Pancreas (tissue), 10 donors: ENCODE measurements around the gene ADAMTS14. TPM values are rescaled to one million over a fixed set of nuclear protein-coding genes. Genes with fewer than 3 reads are reported as not detected.
A peak's percentile ranks its signal among the peaks of the same experiment; 100 is the strongest.

ENCODE experiments used
- ATAC-seq, 4 donors: fragments of 200-7000 bp; cut with Tn5 transposase; one replicate each; pipeline versions ENCODE4 v1.8.0 to v1.9.1; 2020; ENCODE audit warnings: mild to moderate bottlenecking in 4 of 4, moderate library complexity in 4 of 4
- DNase-seq, 6 donors: peaks; one replicate each; pipeline ENCODE4 v3.0.0-alpha.2; 2020
- FAIRE-seq: peaks from 2 replicates; lab custom pipeline; 2012; peaks lifted over from hg19 to GRCh38; lab: Jason Lieb, UNC
- H3K27ac ChIP-seq, 4 donors: fragments of 200-600 bp; sonication (generic); 1 replicate in 3 of 4; 2 replicates in 1 of 4; pipeline versions ENCODE4 v1.5.0 to v1.8.0; 2020
- H3K27me3 ChIP-seq, 4 donors: fragments of 200-600 bp; one replicate each; pipeline ENCODE4 v1.8.0; 2021
- H3K36me3 ChIP-seq, 3 donors: fragments of 200-600 bp; sonication (generic) in 1 of 3; one replicate each; pipeline versions ENCODE4 v1.5.0 to v1.8.0; 2020 to 2021
- H3K4me1 ChIP-seq, 3 donors: fragments of 200-600 bp; one replicate each; pipeline ENCODE4 v1.8.0; 2021
- H3K4me3 ChIP-seq, 4 donors: fragments of 200-600 bp; sonication (generic) in 2 of 4; one replicate each; pipeline versions ENCODE4 v1.5.0 to v1.8.0; 2020 to 2021
- H3K9me3 ChIP-seq, 4 donors: fragments of 200-600 bp; one replicate each; pipeline ENCODE4 v1.8.0; 2021
- CTCF ChIP-seq, 4 donors: fragments of 200-600 bp; sonication (generic) in 3 of 4; IDR thresholded peaks; one replicate each; pipeline versions ENCODE4 v1.5.0 to v1.8.0; 2021; ENCODE audit warnings: antibody characterized with exemption in 4 of 4
- WGBS, 2 donors: extraction: QIAGEN DNeasy Blood & Tissue Kit; methylation state at CpG; one replicate each; pipeline ENCODE4 v1.1.7; 2013; 5-methylcytosine and 5-hydroxymethylcytosine counted together
- intact Hi-C, 3 donors: fragments of 100-400 bp; cut with DNase I; formaldehyde crosslinking; loops; one replicate each; pipeline versions ENCODE4 v1.11.1 to v1.14.2; 2022
- polyA plus RNA-seq, 2 donors: library from polyadenylated mRNA; stranded (reverse); fragments of 200-250 nt; gene quantifications; one replicate each; pipeline ENCODE4 v1.2.3, GENCODE V29; 2013
- total RNA-seq, 6 donors: library from RNA; stranded (reverse); fragmentation: NEBNext Ultra II Directional in 4 of 6; extraction: Animal tissue kit (Norgen Biotek cat#: 25700) in 4 of 6; gene quantifications; one replicate each; pipeline versions ENCODE4 v1.2.1 to v1.2.4, GENCODE V29; 2021 to 2023
- donor health status: healthy with polysubstance abuse.
- donor health status: DM: no; HTN: no; CAD: no; lungs with moderate emphysema.
- donor health status: DM: no; HTN: no; CAD: no.
- donor health status: control.
- donor health status: control.
- donor health status: Bipolar disorder and iron deficiency.
- donor health status: DM: yes; HTN: yes; CAD: no.
- donor health status: DM: no; HTN: no; CAD: no.
- donor health status: DM: no; HTN: no; CAD: no.
- donor health status: DM: yes; HTN: yes; CAD: no.

ADAMTS14 gene
- total and polyA plus RNA-seq, 8 donors = 0.06 to 2.2 (median 0.23) TPM; not detected in 2

DNA sequence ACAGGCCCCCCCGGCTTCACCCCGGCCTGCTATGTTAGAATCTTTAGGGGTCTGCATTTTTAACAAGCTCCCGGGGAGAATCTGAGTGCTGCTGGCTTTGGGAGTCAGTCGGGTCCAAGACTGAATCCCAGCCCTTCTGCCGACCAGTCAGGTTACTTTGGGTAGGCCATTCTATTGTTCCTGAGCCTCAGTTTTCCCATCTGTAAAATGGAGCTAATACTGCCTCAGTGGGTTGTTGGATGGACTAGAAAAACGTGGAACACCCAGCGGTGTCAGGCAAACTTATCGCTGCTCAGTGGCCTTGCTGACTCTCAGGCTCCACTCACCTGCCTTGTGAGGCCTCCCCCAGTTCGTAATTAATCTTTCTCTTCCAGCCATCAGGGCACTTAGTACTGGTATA is 101.2 kb downstream of the ADAMTS14 start:
- H3K4me3 ChIP-seq = no peak overlapping the region
- no peaks in the 10 kb centered on the region for H3K27me3 ChIP-seq
- ATAC-seq = no peak
- H3K27ac ChIP-seq = no peak overlapping the region
- no peak for DNase-seq
- H3K36me3 ChIP-seq = no peaks in the 10 kb centered on the region
- no peaks in the 10 kb centered on the region for H3K4me1 ChIP-seq
- WGBS, 2 donors = 71 to 77% methylated on average over 9 of the region's 9 CpGs
- no peak for TF ChIP-seq CTCF (IDR thresholded peaks at IDR 0.05)
- intact Hi-C loops = no loop called here
- H3K9me3 ChIP-seq = no peaks in the 10 kb centered on the region
- no peak for FAIRE-seq

GRCh38 chr10:70773965-70774809 is 101.9 kb downstream of the ADAMTS14 start:
- ATAC-seq = no peak
- no peaks in the 10 kb centered on the region for H3K4me1 ChIP-seq
- H3K9me3 ChIP-seq = no peaks in the 10 kb centered on the region
- intact Hi-C loops = no loop called here
- FAIRE-seq = no peak
- peak in 2 of 6 donors; percentile 44 to 56 for DNase-seq
- WGBS, 2 donors = 76 to 87% methylated on average over 12 to 14 of the region's 14 CpGs
- no peaks in the 10 kb centered on the region for H3K27me3 ChIP-seq
- no peak overlapping the region for H3K4me3 ChIP-seq
- no peaks in the 10 kb centered on the region for H3K36me3 ChIP-seq
- no peak for TF ChIP-seq CTCF (IDR thresholded peaks at IDR 0.05)
- H3K27ac ChIP-seq = no peak overlapping the region

DNA sequence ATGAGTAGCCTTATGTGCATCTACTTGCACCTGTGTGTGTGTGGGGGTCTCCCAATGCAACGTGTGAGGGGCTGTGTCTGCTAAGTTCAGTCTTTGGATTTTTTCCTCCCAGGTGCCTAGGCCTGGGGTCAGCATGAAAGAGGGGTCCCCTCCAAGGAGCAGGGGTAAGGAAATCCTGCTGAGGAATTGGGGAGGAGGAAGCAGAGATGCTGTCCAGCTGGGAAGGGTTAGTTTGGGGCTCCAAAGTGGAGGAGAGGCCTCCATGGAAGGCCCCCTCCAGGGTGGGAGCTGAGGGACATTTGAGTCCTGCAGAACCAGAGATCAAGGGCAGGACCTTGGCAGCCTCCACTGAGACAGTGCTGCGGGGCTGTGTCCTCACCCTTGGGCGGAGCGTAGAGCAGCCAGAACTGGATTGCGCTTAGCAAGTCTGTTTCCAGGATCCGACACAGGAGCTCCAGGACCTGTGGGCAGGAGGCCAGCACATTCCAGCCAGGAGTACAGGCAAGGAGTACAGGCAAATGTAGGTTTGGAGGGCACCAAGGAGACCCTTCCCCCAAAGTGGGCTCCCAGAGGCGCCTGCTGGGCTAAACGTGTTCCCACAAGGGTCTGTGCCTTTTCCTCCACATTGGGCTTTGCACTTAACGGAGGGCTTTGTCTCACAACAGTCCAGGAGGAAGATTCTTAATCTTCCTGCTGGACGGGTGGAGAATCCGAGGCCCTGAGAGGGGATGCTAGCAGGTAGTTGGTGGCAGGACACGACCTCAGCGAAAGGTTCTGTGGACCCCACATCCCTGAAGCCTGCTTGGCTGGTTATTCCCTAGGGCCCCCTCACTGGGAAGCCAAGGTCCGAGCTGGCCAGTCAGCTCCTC is 102.7 kb downstream of the ADAMTS14 start:
- no peaks in the 10 kb centered on the region for H3K9me3 ChIP-seq
- no peaks in the 10 kb centered on the region for H3K36me3 ChIP-seq
- no peaks in the 10 kb centered on the region for H3K4me1 ChIP-seq
- peak in 5 of 6 donors; percentile 39 to 71 (median 58) for DNase-seq
- peak; percentile 40 to 64 (median 54) for ATAC-seq
- no peak for FAIRE-seq
- no peak overlapping the region for H3K4me3 ChIP-seq
- no peak overlapping the region for H3K27ac ChIP-seq
- intact Hi-C loops = no loop called here
- no peak for TF ChIP-seq CTCF (IDR thresholded peaks at IDR 0.05)
- no peaks in the 10 kb centered on the region for H3K27me3 ChIP-seq
- WGBS, 2 donors = 65 to 68% methylated on average over 14 of the region's 14 CpGs

- Histone ChIP-seq H3K27ac (no peak overlapping the region), H3K4me1 (no peaks in the 10 kb centered on the region), H3K36me3 (no peaks in the 10 kb centered on the region), H3K4me3 (no peak overlapping the region), H3K9me3 (no peaks in the 10 kb centered on the region), H3K27me3 (no peaks in the 10 kb centered on the region)
- intact Hi-C loops = no loop called here
- DNase-seq (peak in 1 of 6 donors; percentile 43), ATAC-seq (no peak), FAIRE-seq (no peak)
- no peak for TF ChIP-seq CTCF (IDR thresholded peaks at IDR 0.05)
- WGBS, 2 donors = 85 to 89% methylated on average over 13 of the region's 13 CpGs
Measured at GRCh38 chr10:70775679-70776454, 103.6 kb downstream of the ADAMTS14 start.
